ENCODE results near the gene FHL3.
A peak's percentile ranks its signal among the peaks of the same experiment; 100 is the strongest.

FHL3 gene

GRCh38 chr1:38012363-38013226 is 7.3 kb upstream of the FHL3 start, which contains the start of gene UTP11:
UTP11 (plus strand) TSS chr1:38012734; CDS start chr1:38012803, 69 bp downstream.
- DNase-seq: peak; percentile 100

GRCh38 chr1:38009841-38010180 is 4.5 kb upstream of the FHL3 start:
- no peak for DNase-seq

- DNase-seq: no peak
Measured at GRCh38 chr1:38009088-38009840, 4.0 kb upstream of the FHL3 start.

- DNase-seq: no peak
Measured at GRCh38 chr1:38006008-38006828, 904 bp upstream of the FHL3 start.

- no peak for DNase-seq
Measured at GRCh38 chr1:38004284-38005108, 818 bp downstream of the FHL3 start.

- DNase-seq: no peak
Measured at GRCh38 chr1:38003261-38004250, 1.8 kb downstream of the FHL3 start.

GRCh38 chr1:38000529-38001455 is 4.5 kb downstream of the FHL3 start:
- DNase-seq: no peak

- DNase-seq: no peak
Measured at GRCh38 chr1:38000233-38000528, 5.1 kb downstream of the FHL3 start.

- no peak for DNase-seq
Measured at GRCh38 chr1:37999430-38000232, 5.7 kb downstream of the FHL3 start.

GRCh38 chr1:37998913-37999429 is 6.3 kb downstream of the FHL3 start:
- no peak for DNase-seq

- no peak for DNase-seq
Measured at GRCh38 chr1:37998089-37998808, 7.1 kb downstream of the FHL3 start.

- DNase-seq: no peak
Measured at GRCh38 chr1:37997256-37998088, 7.8 kb downstream of the FHL3 start.

GRCh38 chr1:37995751-37996345 is 9.5 kb downstream of the FHL3 start:
- no peak for DNase-seq

- no peak for DNase-seq
Measured at GRCh38 chr1:37994886-37995566, 10.3 kb downstream of the FHL3 start.

- no peak for DNase-seq
Measured at GRCh38 chr1:37989361-37989930, 15.9 kb downstream of the FHL3 start.

GRCh38 chr1:37987679-37988078 is 17.6 kb downstream of the FHL3 start:
- DNase-seq: no peak
